Measurements from ENCODE around the gene UBN1.
"Not testable (repeated sequence)": the region's sequence is repeated elsewhere in the genome, so short reads cannot be mapped to it uniquely, and the experiment has no call there.

The UBN1 gene

DNA sequence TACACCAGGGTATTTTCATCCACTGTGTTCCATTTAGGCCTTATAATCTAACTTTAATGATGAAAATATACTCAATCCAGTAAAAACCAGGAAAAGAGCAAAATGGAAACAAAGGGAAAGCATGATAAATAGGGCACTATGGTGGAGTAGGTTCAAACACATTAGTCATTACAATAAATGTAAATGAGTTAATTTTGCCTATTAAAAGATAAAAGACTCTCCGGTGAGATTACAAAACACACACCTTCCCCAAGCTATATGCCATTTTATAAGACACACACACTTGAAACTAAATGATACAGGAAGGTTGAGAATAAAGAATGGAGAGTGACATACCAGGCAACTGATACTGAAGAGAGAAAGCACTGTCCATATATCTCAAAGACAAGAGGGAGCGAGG is 79.6 kb downstream of the UBN1 start:
- no peak for DNase-seq (ENCODE audit: low spot score)
- peak overlapping the region; percentile 94 for H3K27ac ChIP-seq
- ChIA-PET POLR2A (ENCODE audit: low non-redundant PET) (no interaction called here), CTCF (interaction anchor here (1.0 kb wide), 1 partner anchor 9 kb away, joined by 4 read pairs; the partner anchor contains the start of gene PPL)
- no peak for TF ChIP-seq CTCF (conservative IDR thresholded peaks at IDR 0.05; ENCODE audit: low read depth)

DNA sequence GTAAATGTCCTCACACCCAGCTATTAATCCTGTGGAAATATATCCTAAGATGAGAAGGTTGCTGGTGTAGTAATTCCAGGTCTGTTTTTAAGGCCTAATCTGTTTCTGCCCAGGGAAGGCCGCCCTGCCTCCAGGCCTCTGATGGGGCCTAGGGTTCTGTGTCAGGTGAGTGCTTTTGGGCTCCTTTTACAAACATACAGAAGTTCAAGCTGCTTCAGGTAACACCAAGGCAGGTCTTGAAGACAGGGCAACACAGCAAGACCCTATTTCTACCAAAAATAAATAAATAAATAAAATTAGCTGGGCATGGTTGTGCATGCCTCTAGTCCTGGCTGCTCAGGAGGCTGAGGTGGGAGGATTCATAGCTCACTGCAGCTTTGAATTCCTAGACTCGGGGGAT is 80.4 kb downstream of the UBN1 start:
- ChIA-PET POLR2A (ENCODE audit: low non-redundant PET) (no interaction called here), CTCF (no interaction called here)
- TF ChIP-seq CTCF (conservative IDR thresholded peaks at IDR 0.05; ENCODE audit: low read depth): no peak
- no peak for DNase-seq (ENCODE audit: low spot score)
- H3K27ac ChIP-seq: peak overlapping the region; percentile 100

GRCh38 chr16:4928227-4928626 is 80.9 kb downstream of the UBN1 start:
- ChIA-PET POLR2A (ENCODE audit: low non-redundant PET) (no interaction called here), CTCF (no interaction called here)

GRCh38 chr16:4929619-4930018 is 82.3 kb downstream of the UBN1 start:
- CTCF ChIA-PET; DNase-seq (ENCODE audit: low spot score); POLR2A ChIA-PET (ENCODE audit: low non-redundant PET): not testable (repeated sequence)
- peak overlapping the region; percentile 100 for H3K27ac ChIP-seq

More at GRCh38 chr16:4928227-4928626, 80.9 kb downstream of the UBN1 start:
- peak overlapping the region; percentile 100 for H3K27ac ChIP-seq
- no peak for DNase-seq (ENCODE audit: low spot score)
- no peak for TF ChIP-seq CTCF (conservative IDR thresholded peaks at IDR 0.05; ENCODE audit: low read depth)

DNA sequence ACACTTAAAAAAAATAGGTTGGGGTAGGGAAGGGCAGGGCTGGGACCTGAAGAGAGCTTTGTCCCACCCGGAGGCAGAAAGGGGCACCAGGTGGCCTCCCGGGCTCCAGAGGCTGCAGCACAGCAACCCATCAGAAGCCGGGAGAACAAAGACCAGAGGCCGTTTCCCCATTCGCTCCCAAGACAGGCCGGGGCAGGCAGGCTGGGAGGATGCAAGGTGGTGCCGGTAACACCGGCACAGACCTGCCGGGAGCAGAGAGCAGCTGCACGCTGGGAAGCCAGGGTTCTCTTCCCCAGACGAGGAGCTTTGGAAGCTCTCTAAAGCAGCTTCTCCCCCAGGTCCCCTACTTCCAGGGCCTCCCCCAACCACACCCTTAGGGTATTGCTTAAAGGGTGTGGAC is 84.1 kb downstream of the UBN1 start:
- CTCF ChIA-PET: no interaction called here
- POLR2A ChIA-PET (ENCODE audit: low non-redundant PET): no interaction called here

More for the DNA sequence above, 84.1 kb downstream of the UBN1 start:
- DNase-seq (ENCODE audit: low spot score): no peak
- TF ChIP-seq CTCF (conservative IDR thresholded peaks at IDR 0.05; ENCODE audit: low read depth): no peak
- peak overlapping the region; percentile 100 for H3K27ac ChIP-seq
